NK-92 treated with Interleukin-12 subunit alpha and Interleukin-12 subunit beta, amount 100 ng/mL, for 24 hours (cell line): ENCODE results near the gene SLCO4A1.

Source experiments
- DNase-seq: peaks from one replicate; lab custom pipeline; 2025; lab: John Stamatoyannopoulos, UW

Gene SLCO4A1

DNA sequence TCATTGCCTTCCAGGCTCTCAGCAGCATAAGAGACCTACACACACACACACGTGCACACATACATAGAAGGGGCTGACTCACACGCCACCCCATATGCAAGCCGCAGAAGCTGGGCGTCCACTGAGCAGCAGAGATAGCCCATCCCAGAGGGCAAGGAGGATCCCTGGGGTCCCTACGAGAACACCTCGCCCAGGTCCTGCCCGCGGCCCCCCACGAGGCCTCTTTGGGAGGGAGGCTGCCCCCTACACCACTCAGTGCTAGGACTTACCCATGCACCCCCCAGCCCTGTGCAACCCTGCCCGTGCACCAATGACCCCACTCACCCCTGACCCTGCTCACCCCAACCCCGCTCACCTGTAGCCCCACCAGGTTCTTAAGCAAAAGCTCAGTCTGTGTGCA, 45.8 kb downstream of the SLCO4A1 start:
- no peak for DNase-seq

DNA sequence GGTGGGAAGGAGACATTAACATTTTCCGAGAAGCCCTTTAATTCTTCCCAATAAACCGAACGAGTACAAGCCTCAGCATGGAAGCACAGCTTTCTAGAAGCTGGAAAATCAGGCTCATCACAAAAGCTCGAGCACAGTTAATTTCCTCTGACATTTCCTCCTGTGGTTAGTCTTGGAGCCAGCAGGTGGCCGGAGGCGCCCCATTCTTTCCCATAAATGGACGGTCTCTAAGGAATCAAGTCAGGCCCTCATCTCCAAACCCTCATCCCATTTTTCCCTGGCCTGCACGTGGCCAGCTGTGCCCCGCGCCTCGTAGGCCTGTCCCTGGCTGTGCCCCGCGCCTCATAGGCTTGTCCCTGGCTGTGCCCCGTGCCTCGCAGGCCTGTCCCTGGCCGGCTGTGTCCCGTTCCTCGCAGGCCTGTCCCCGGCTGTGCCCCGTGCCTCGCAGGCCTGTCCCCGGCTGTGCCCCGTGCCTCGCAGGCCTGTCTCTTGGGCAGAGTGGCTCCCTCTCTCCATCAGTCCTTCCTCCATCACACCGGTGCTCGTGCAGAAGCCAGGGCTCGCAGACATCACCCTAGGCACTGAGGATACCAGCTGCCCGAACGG, 46.7 kb downstream of the SLCO4A1 start:
- no peak for DNase-seq

DNA sequence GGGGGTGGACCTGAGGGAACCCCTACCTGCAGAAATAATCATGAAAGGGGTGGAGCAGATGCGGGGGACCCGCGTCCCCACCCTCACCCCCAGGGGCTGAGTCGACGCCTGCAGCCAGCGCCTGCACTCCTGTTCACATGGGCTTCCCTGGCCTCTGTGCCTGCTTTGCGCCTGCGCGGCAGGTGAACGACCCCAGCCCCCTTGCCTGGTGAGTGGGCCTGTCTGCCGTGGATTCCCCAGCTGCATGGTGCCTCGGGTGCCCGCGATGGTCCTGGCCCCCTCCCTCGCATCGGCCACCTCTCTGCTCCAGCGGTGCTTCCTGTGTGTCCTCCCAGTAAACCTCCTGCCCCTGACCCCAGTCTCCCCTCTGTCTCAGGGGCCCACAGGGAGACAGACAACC, 47.6 kb downstream of the SLCO4A1 start:
- DNase-seq, result no peak

- no peak for DNase-seq
Measured at GRCh38 chr20:62690261-62690820, 48.0 kb downstream of the SLCO4A1 start.

DNA sequence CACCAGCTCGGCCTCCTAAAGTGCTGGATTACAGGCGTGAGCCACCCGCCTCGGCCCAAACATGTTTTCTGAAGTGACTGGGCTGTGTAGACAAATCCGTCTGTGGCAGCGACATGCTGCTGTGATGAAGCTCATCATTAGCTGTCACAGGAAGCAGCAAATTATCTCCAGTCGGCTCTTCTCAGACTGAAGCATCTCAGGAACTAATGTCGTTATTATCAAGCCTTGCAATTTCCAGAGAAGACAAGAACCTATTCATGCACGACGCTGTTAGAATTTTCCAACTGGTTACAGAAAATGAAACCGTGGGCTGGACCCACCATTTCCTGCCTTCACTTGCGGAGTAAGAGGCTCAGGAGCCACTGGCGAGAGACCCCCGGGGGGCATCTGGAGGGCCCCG, 49.2 kb downstream of the SLCO4A1 start:
- no peak for DNase-seq

DNA sequence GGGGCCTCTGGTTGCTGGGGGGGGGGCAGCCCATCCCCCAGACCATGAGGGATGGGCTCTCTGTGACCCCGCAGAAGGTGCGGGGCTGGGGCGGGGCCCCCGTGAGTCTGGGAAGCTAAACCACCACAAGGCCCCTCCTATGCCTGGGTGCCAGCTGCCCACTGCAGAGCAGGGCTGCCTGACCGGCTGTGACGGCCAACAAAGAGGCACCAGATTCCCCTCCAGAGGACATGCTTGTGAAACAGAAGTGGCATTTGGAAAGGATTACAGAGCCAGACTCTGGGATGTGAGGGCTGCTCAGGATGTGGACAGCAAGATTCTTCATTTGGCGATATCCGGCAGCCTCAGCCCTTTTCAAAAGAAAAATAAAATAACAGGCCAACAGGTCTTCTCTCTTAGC, 49.9 kb downstream of the SLCO4A1 start:
- no peak for DNase-seq

GRCh38 chr20:62692801-62693523, 50.7 kb downstream of the SLCO4A1 start:
- DNase-seq, result no peak

GRCh38 chr20:62693524-62693922, 51.2 kb downstream of the SLCO4A1 start:
- DNase-seq, result no peak

- DNase-seq, result no peak
Measured at GRCh38 chr20:62694106-62694505, 51.8 kb downstream of the SLCO4A1 start.

DNA sequence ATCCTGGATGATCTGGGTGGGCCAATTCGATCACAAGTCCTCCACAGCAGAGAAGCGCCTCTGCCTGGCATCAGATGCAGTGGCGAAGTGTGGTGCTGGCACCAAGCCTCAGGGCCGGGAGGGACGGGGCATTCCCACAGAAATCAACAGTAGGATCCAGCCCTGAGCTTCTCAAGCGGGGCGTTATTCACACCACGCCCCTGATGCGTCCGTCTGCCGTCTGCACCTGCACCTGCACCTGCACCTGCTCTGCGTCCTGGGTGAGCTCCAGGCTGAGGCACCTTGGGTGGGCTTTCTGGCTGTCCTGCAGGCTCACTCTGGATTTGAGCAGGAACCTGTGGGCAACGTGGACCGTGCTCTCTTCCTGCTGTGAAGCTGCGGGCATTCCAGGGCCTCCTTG, 52.6 kb downstream of the SLCO4A1 start:
- no peak for DNase-seq

DNA sequence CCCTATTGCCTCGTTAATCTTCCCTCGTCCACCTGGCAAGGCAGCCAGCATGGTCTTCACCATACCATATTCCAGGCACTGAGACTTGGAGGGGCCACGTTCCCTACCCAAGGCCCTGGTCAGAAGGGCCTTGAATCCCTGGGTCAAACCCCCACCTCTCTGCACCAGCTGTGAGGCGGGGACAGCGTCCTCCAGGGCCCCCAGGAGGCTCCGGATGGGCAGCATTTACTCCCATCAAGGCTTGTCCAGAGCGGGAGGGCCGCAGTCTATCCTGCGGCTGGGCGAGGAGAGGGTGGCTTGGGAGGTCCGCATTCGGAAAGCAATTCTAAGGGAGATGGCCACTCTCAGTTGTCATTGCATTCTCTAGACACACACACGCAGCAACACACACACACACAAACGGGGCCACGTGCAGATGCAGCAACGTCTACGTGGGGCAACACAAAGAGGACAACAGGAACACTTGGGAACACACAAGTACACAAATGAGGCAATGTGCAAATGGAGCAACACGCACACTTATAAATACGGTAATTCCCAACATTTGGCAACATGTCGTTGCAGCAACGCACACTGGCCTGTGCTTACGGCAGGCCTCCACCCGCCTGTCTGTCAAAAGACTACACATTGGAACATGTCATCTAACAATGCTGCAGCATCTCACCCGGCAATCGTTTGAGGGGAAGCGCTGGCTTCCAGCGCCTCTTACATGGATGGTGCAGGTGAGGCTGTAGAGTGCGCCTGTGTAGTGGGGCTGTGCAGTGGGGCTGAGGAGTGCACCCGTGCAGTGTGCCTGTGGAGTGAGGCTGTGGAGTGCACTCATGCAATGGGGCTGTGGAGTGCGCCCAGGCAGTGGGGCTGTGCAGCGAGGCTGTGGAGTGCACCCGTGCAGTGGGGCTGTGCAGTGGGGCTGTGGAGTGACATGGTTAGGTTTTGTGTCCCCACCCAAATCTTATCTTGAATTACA, 53.4 kb downstream of the SLCO4A1 start:
- DNase-seq, result no peak

DNA sequence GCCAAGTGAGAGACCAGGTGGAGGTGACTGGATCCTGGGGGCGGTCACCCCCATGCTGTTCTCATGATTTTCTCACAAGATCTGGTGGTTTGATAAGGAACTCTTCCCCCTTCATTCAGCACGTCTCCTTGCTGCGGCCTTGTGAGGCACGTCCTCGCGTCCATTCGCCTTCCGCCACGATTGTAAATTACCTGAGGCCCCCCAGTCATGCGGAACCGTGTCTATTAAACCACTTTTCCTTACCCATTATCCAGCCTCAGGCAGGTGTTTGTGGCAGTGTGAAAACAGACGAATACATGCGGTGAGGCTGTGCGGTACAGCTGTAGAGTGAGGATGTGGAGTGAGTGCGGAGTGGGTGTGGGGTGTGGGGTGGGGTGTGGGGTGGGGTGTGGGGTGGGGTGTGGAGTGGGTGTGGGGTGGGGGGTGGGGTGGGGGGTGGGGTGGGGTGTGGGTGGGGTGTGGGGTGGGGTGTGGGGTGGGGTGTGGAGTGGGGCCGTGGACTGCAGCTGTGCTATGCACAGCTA, 54.2 kb downstream of the SLCO4A1 start:
- no peak for DNase-seq

DNA sequence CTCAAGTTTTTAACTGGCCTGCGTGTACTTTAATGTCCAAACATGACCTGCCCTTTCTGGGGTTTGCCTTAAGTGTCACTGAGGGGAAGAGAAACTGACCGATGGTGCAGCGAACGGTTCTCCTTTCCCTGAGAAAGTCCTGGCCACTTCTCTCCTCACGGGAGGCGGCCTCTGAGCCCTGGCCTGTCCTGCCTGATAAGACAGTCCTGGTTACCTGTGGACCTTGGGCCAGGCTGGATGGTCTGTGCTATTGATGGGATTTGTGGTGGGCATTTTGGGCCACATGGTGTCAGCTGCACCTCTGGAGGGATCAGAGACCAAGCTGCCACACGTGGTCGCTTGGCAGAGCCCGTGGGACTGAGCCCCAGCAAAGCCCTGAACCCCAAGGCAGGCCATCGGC, 54.7 kb downstream of the SLCO4A1 start:
- no peak for DNase-seq

DNA sequence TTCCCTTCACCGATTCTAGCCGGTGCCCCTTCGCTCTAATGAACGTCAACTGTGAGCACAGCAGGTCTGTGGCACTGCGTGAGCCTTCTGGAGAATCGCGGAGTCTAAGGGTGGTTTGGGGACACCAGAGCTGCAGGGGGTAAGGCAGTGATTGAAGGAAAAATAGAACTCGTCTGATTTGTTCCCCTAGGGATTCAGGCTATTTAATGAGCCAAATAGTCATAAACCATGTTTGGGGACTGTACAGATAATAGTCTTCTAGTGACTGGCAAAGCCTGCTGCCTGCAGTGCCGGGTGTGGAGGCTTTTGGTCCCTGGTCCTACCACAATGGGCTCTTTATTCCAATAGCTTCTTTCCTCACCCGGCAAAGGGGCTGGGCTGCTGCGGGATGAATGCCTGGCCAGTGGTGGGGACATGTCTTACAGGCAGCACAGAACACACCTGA, 55.2 kb downstream of the SLCO4A1 start:
- DNase-seq, result no peak

- DNase-seq, result no peak
Measured at GRCh38 chr20:62698231-62698630, 55.9 kb downstream of the SLCO4A1 start.

GRCh38 chr20:62699296-62699695, 57.0 kb downstream of the SLCO4A1 start:
- DNase-seq, result no peak

- DNase-seq, result no peak
Measured at GRCh38 chr20:62699741-62700140, 57.4 kb downstream of the SLCO4A1 start.

- no peak for DNase-seq
Measured at GRCh38 chr20:62700261-62700930, 58.1 kb downstream of the SLCO4A1 start.

GRCh38 chr20:62701161-62702012, 59.1 kb downstream of the SLCO4A1 start:
- DNase-seq, result no peak

DNA sequence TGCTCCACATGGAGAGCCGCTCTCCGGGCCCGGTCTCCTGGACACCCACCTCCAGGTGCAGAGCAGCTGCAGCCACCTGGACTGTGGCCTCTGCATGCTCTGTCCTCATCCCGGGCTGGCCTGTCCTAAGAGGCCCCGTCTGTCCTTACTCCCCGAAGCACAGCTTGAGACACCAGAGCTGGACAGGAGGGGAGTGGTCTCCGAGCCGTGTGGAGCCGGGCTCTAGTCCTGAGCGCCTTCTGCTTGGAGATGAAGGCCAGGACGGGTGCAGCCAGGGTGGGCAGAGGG, 59.7 kb downstream of the SLCO4A1 start:
- no peak for DNase-seq
